ENCODE measurements around the gene PTPRU. TPM values are rescaled to one million over a fixed set of nuclear protein-coding genes. Genes with fewer than 3 reads are reported as not detected.

PTPRU gene
- total and polyA plus RNA-seq, 2 experiments from 2014 or later: 8.0 to 105 TPM

DNA sequence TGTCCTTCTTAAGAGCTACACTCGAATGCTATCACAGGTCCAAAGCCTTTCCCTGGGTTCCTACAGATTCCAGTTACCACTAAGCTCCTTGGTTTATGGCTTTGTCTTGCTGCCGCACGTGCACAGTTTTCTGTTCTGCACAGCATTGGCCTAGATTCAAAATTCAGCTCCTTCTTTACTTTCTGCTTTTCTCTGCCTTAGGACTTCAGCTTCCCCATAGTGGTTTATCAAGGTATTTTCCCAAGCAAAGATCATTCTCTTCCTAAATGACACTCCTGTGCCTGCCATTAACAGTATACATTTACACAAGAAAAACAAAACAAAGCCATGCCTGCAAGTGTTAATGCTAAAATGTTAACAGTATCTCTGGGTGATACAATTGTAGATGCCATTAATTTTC, 41.8 kb downstream of the PTPRU start (continued):
- TF ChIP-seq ZNF331 (CRISPR knock-in tag; IDR thresholded peaks at IDR 0.05; ENCODE audit: low read depth) (no peak), EZH2 (IDR thresholded peaks at IDR 0.05; ENCODE audit: low read depth, unreplicated experiment) (no peak)
- TF ChIP-seq, protein P1, sequence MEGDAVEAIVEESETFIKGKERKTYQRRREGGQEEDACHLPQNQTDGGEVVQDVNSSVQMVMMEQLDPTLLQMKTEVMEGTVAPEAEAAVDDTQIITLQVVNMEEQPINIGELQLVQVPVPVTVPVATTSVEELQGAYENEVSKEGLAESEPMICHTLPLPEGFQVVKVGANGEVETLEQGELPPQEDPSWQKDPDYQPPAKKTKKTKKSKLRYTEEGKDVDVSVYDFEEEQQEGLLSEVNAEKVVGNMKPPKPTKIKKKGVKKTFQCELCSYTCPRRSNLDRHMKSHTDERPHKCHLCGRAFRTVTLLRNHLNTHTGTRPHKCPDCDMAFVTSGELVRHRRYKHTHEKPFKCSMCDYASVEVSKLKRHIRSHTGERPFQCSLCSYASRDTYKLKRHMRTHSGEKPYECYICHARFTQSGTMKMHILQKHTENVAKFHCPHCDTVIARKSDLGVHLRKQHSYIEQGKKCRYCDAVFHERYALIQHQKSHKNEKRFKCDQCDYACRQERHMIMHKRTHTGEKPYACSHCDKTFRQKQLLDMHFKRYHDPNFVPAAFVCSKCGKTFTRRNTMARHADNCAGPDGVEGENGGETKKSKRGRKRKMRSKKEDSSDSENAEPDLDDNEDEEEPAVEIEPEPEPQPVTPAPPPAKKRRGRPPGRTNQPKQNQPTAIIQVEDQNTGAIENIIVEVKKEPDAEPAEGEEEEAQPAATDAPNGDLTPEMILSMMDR (conservative IDR thresholded peaks at IDR 0.05; ENCODE audit: low read depth in 2 of 2): no peak
- TF ChIP-seq, protein P2, sequence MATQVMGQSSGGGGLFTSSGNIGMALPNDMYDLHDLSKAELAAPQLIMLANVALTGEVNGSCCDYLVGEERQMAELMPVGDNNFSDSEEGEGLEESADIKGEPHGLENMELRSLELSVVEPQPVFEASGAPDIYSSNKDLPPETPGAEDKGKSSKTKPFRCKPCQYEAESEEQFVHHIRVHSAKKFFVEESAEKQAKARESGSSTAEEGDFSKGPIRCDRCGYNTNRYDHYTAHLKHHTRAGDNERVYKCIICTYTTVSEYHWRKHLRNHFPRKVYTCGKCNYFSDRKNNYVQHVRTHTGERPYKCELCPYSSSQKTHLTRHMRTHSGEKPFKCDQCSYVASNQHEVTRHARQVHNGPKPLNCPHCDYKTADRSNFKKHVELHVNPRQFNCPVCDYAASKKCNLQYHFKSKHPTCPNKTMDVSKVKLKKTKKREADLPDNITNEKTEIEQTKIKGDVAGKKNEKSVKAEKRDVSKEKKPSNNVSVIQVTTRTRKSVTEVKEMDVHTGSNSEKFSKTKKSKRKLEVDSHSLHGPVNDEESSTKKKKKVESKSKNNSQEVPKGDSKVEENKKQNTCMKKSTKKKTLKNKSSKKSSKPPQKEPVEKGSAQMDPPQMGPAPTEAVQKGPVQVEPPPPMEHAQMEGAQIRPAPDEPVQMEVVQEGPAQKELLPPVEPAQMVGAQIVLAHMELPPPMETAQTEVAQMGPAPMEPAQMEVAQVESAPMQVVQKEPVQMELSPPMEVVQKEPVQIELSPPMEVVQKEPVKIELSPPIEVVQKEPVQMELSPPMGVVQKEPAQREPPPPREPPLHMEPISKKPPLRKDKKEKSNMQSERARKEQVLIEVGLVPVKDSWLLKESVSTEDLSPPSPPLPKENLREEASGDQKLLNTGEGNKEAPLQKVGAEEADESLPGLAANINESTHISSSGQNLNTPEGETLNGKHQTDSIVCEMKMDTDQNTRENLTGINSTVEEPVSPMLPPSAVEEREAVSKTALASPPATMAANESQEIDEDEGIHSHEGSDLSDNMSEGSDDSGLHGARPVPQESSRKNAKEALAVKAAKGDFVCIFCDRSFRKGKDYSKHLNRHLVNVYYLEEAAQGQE (IDR thresholded peaks at IDR 0.05; ENCODE audit: unreplicated experiment): no peak

DNA sequence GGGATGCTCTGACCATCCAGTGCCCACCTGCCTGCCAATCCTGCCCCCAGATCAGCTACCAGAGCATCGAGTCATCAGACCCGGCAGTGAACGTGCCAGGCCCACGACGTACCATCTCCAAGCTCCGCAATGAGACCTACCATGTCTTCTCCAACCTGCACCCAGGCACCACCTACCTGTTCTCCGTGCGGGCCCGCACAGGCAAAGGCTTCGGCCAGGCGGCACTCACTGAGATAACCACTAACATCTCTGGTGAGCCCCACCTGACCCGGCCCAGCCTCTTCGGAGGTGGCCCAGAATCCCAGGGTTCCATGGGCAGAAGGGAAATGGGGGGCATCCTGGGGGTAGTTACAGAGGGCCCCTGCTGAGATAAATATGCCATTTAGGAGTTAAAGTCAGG, 43.1 kb downstream of the PTPRU start:
- Histone ChIP-seq H2AFZ (no peak overlapping the region), H4K20me1 (replicated peaks; ENCODE audit: insufficient read depth) (no peaks in the 10 kb centered on the region), H3F3A (replicated peaks; ENCODE audit: low read depth) (peaks cover 6% of the 10 kb centered on the region; the same call in 1 of the 2 replicates), H3K4me2 (no peak overlapping the region), H3K36me3 (ENCODE audit: insufficient read depth) (0 out of 2 replicates have a peak, but pooled peaks cover 5% of the 10 kb centered on the region), H3K9me2 (ENCODE audit: insufficient read depth) (no peaks in the 10 kb centered on the region), H3K79me2 (replicated peaks; ENCODE audit: insufficient read depth) (no peaks in the 10 kb centered on the region), H3K27me3 (ENCODE audit: insufficient read depth) (no peaks in the 10 kb centered on the region), H3K4me3 (no peak overlapping the region), H3K27ac (ENCODE audit: low read depth) (no peak overlapping the region), H3K4me1 (ENCODE audit: insufficient read depth) (peaks cover 17% of the 10 kb centered on the region)
- DNase-seq (ENCODE audit: low spot score): no peak
- ATAC-seq: no peak
- peaks cover 14% of the 10 kb centered on the region for H3K27me3 Mint-ChIP-seq (ENCODE audit: insufficient read depth, low read depth, poor library complexity)
- H3K4me1 Mint-ChIP-seq: peaks cover 23% of the 10 kb centered on the region
- no peak overlapping the region for H3K4me3 Mint-ChIP-seq
- no peaks in the 10 kb centered on the region; the same call in 2 of the 3 replicates for H3K9me3 Mint-ChIP-seq
- peaks cover 19% of the 10 kb centered on the region for H3K36me3 Mint-ChIP-seq (ENCODE audit: low read depth)
- H3K27ac Mint-ChIP-seq: no peak overlapping the region
- TF ChIP-seq, protein P2 (IDR thresholded peaks at IDR 0.05; ENCODE audit: unreplicated experiment): no peak
- TF ChIP-seq JUNB (IDR thresholded peaks at IDR 0.05; ENCODE audit: unreplicated experiment) (no peak), STAT1 (IDR thresholded peaks at IDR 0.05; ENCODE audit: unreplicated experiment) (no peak), NANOG (IDR thresholded peaks at IDR 0.05; ENCODE audit: borderline replicate concordance) (no peak), POLR2AphosphoS5 (IDR thresholded peaks at IDR 0.05; ENCODE audit: low read depth) (no peak), EZH2phosphoT487 (IDR thresholded peaks at IDR 0.05; ENCODE audit: unreplicated experiment) (no peak), EZH2 (IDR thresholded peaks at IDR 0.05; ENCODE audit: low read depth, unreplicated experiment) (no peak), ZNF331 (CRISPR knock-in tag; IDR thresholded peaks at IDR 0.05; ENCODE audit: low read depth) (no peak), ZNF114 (CRISPR knock-in tag; IDR thresholded peaks at IDR 0.05) (no peak), CREB1 (CRISPR knock-in tag; IDR thresholded peaks at IDR 0.05; ENCODE audit: low read depth) (no peak)
- TF ChIP-seq, protein P3, sequence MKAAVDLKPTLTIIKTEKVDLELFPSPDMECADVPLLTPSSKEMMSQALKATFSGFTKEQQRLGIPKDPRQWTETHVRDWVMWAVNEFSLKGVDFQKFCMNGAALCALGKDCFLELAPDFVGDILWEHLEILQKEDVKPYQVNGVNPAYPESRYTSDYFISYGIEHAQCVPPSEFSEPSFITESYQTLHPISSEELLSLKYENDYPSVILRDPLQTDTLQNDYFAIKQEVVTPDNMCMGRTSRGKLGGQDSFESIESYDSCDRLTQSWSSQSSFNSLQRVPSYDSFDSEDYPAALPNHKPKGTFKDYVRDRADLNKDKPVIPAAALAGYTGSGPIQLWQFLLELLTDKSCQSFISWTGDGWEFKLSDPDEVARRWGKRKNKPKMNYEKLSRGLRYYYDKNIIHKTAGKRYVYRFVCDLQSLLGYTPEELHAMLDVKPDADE (IDR thresholded peaks at IDR 0.05): no peak
- TF ChIP-seq, protein P1 (conservative IDR thresholded peaks at IDR 0.05; ENCODE audit: low read depth in 2 of 2): no peak

Data from GM23338 (cell line).